Activated B cell treated with CpG ODN at 0.5 μM for 24 hours (primary cell): ENCODE measurements around the gene ZHX3. TPM values are rescaled to one million over a fixed set of nuclear protein-coding genes. Genes with fewer than 3 reads are reported as not detected.

Experiments
- ATAC-seq: fragments of 200-7000 bp; cut with Tn5 transposase; one replicate; pipeline ENCODE4 v1.10.0; 2021; ENCODE audit warnings: low read depth, mild to moderate bottlenecking, moderate library complexity
- CTCF ChIA-PET: fragments of 350-600 bp; sonication (Branson Sonifier 250); formaldehyde crosslinking; loops from one replicate; lab custom pipeline; 2021; ENCODE audit warnings: antibody characterized with exemption; lab: Charles Lee
- POLR2A ChIA-PET: fragments of 350-600 bp; sonication (Branson Sonifier 250); formaldehyde crosslinking; loops from one replicate; lab custom pipeline; 2021; ENCODE audit warnings: antibody characterized with exemption; lab: Charles Lee
- DNase-seq: peaks from one replicate; pipeline ENCODE4 v3.0.0; 2022
- H3K27ac Mint-ChIP-seq: one replicate; pipeline ENCODE4 v1.8.0; 2020; ENCODE audit warnings: mixed read lengths
- H3K27me3 Mint-ChIP-seq: one replicate; pipeline ENCODE4 v1.8.0; 2021; ENCODE audit warnings: mixed read lengths
- H3K36me3 Mint-ChIP-seq: one replicate; pipeline ENCODE4 v1.8.0; 2021; ENCODE audit warnings: low read depth, mixed read lengths
- H3K4me1 Mint-ChIP-seq: one replicate; pipeline ENCODE4 v1.8.0; 2021; ENCODE audit warnings: mixed read lengths
- H3K4me3 Mint-ChIP-seq: one replicate; pipeline ENCODE4 v1.8.0; 2020; ENCODE audit warnings: mild to moderate bottlenecking, mixed read lengths
- H3K9me3 Mint-ChIP-seq: one replicate; pipeline ENCODE4 v1.8.0; 2020; ENCODE audit warnings: mixed read lengths
- intact Hi-C: fragments of 100-400 bp; cut with micrococcal nuclease; formaldehyde crosslinking; loops from one replicate; pipeline ENCODE4 v1.15.1; 2024
- total RNA-seq: library from RNA; stranded (reverse); gene quantifications from 2 replicates; pipeline ENCODE4 v1.2.3, GENCODE V29; 2022
- TF ChIP-seq, protein P1 (sequence below): fragments of 200-600 bp; IDR thresholded peaks from one replicate; pipeline ENCODE4 v1.8.0; 2022; ENCODE audit warnings: antibody characterized with exemption, mild to moderate bottlenecking

ZHX3 gene
- total RNA-seq, 1 donor from 2014 or later, result 21.2 TPM

DNA sequence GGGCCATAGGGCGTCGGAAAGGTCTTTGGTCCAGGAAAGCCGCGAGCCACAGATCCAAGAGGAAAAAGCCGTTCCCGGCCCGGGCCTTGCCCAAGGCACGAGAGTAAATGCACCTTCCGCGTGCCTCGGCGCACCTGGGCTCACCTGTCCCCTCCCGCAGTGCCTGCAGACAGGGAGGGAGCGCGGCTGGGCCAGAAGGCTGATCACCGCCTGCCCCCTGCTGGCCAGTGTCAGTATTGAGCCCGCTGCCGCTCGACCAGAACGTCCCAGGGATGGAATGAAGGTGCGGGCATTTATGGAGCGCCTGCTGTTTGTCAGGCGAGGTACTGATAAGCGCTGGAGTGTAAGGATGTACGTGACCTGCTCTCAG lies 22.4 kb upstream of the ZHX3 start:
- Mint-ChIP-seq H3K36me3 (no peaks in the 10 kb centered on the region), H3K27me3 (peaks cover 4% of the 10 kb centered on the region), H3K4me1 (peaks cover 10% of the 10 kb centered on the region), H3K9me3 (no peaks in the 10 kb centered on the region), H3K4me3 (peak overlapping the region; percentile 76), H3K27ac (peak overlapping the region; percentile 41)
- intact Hi-C loops, result loop anchor here (1.0 to 2.0 kb wide), 7 partner anchors 71 to 372 kb away; no protein-coding TSS in a partner anchor
- ChIA-PET POLR2A (interaction anchor here (0.7 to 1.2 kb wide), 2 partner anchors 167 to 205 kb away, joined by 3 to 5 read pairs; no protein-coding TSS in a partner anchor), CTCF (interaction anchor here (0.5 to 9.1 kb wide), 22 partner anchors 10 to 372 kb away, joined by 3 to 161 read pairs (median 4); no protein-coding TSS in a partner anchor)
- ATAC-seq (peak; percentile 90), DNase-seq (peak; percentile 85)
- TF ChIP-seq, protein P1, sequence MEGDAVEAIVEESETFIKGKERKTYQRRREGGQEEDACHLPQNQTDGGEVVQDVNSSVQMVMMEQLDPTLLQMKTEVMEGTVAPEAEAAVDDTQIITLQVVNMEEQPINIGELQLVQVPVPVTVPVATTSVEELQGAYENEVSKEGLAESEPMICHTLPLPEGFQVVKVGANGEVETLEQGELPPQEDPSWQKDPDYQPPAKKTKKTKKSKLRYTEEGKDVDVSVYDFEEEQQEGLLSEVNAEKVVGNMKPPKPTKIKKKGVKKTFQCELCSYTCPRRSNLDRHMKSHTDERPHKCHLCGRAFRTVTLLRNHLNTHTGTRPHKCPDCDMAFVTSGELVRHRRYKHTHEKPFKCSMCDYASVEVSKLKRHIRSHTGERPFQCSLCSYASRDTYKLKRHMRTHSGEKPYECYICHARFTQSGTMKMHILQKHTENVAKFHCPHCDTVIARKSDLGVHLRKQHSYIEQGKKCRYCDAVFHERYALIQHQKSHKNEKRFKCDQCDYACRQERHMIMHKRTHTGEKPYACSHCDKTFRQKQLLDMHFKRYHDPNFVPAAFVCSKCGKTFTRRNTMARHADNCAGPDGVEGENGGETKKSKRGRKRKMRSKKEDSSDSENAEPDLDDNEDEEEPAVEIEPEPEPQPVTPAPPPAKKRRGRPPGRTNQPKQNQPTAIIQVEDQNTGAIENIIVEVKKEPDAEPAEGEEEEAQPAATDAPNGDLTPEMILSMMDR, result peak; percentile 99

DNA sequence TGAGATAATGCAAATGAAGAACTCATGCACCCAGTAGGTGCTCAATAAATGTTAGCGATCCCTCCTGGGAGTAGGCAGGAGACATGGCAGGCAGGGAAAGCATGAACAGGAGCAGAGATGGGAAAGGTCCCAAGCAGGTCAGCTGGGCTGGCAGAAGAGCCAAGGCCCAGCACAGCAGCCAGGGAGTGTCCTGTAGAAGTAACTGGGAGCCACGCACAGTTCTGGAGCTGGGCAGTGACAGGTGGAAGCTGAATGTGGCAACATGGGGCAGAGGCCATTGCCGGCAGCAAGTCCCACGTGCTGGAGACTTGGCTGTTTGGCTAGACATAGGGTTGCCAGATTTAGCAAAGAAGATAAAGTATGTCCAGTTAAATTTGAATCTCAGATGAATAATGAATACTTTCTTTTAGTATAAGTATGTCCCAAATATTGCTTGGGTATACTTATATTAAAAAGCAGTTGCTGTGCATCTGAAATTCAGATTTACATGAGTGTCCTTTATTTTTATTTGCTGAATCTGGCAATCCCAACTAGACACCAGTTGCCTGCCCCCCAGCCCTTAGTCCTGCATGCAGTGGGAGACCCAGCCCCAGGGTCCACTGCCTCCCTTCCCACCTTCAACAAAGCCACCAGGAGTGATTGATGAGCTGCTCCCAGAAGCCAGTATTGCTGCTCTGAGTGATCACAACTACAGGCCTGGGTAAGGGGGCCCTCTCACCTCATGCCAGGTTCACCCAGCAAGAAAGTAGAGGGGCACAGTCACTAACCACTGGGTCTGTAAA lies 19.4 kb upstream of the ZHX3 start:
- peaks cover 4% of the 10 kb centered on the region for H3K27me3 Mint-ChIP-seq
- H3K4me1 Mint-ChIP-seq, result peaks cover 10% of the 10 kb centered on the region
- H3K4me3 Mint-ChIP-seq, result no peak overlapping the region
- H3K27ac Mint-ChIP-seq, result no peak overlapping the region
- no peaks in the 10 kb centered on the region for H3K9me3 Mint-ChIP-seq
- no peaks in the 10 kb centered on the region for H3K36me3 Mint-ChIP-seq
- ChIA-PET POLR2A (no interaction called here), CTCF (interaction anchor here (0.7 to 9.1 kb wide), 5 partner anchors 15 to 201 kb away, joined by 3 to 161 read pairs (median 6); no protein-coding TSS in a partner anchor)
- intact Hi-C loops, result no loop called here
- ATAC-seq (no peak), DNase-seq (no peak)
- TF ChIP-seq, protein P1, result no peak

DNA sequence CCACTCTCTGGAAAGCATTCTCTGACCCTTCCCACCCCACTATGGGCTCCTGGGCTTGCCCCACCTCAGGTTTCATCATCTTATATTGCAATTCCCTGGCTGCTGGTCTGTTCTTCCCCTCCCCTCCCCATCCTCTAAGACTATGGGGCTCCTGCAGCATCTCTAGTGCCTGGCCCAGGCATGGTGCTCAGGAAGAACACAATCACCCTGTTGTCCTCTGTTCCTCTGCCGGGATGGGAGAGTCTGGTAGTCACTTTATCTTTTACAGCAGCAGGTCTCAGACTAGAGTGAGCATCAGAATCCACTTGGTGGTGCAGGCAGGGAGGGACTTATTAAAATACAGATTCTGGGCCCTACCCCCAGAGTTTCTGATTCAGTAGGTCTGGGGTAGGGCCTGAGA lies 18.1 kb upstream of the ZHX3 start:
- ChIA-PET POLR2A (no interaction called here), CTCF (interaction anchor here (2.7 kb wide), 1 partner anchor 163 kb away, joined by 14 read pairs; no protein-coding TSS in a partner anchor)
- Mint-ChIP-seq H3K27me3 (peaks cover 4% of the 10 kb centered on the region), H3K4me3 (no peak overlapping the region), H3K27ac (no peak overlapping the region), H3K4me1 (peaks cover 9% of the 10 kb centered on the region), H3K36me3 (no peaks in the 10 kb centered on the region), H3K9me3 (no peaks in the 10 kb centered on the region)
- no peak for DNase-seq
- TF ChIP-seq, protein P1, result no peak
- ATAC-seq, result no peak
- intact Hi-C loops, result no loop called here

DNA sequence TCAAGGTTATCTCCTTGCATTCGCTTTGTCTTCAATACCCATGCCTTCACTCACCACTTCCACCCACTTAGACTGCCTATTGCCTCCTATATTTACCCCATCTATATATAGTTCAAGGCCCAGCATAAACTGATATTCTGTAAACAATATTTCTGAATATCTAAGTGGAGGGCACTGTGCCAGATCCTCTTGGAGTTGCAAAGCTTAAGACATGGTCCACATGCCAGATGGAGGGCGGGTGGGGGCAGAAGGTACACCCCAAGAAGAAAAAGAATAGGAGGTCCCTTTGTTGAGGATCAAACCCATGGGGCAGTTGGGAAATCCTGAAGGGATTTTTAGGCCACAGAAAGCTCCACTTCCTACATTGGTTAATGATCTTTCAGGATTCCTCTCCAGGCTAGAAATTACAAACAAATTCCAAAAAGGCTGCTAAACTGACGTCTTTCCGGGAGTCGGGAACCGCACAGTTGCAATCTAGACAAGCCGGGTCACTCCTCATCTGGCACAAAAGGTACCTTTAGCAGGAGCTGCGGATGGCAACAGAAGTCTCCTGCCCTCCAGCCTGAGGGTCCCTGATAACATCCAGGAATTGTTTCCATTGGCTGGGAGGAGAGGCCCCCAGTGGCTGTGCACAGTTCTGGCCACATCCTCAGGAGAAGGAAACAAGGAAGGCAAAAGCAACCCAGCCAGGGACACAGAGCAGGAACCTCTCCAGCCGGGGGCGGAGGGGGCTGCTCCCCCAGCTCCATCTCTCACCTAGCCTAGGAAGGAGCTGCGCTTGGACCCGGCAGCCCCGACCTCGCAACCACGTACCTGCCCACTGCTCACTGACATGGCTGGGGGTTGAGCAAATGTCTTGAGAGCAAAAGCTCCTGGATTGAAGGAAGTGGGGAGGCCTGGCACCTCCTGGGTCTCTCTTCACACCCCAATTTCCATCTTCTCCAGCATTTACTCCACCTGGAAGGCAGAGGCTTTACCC lies 17.2 kb upstream of the ZHX3 start:
- POLR2A ChIA-PET, result interaction anchor here (0.5 kb wide), 1 partner anchor 367 kb away, joined by 6 read pairs; no protein-coding TSS in a partner anchor
- no peak overlapping the region for H3K27ac Mint-ChIP-seq
- intact Hi-C loops, result no loop called here

More for the DNA sequence above, 17.2 kb upstream of the ZHX3 start:
- H3K36me3 Mint-ChIP-seq, result no peaks in the 10 kb centered on the region
- DNase-seq (no peak), ATAC-seq (no peak)
- H3K4me3 Mint-ChIP-seq, result no peak overlapping the region
- H3K27me3 Mint-ChIP-seq, result peaks cover 3% of the 10 kb centered on the region
- no peaks in the 10 kb centered on the region for H3K9me3 Mint-ChIP-seq
- CTCF ChIA-PET, result interaction anchor here (0.9 to 2.7 kb wide), 3 partner anchors 11 to 200 kb away, joined by 3 to 14 read pairs (median 3); no protein-coding TSS in a partner anchor
- H3K4me1 Mint-ChIP-seq, result peaks cover 3% of the 10 kb centered on the region
- TF ChIP-seq, protein P1, result no peak
